Cardiac fibroblast (primary cell): Measurements from ENCODE around the gene NUDCD3.
A peak's percentile ranks its signal among the peaks of the same experiment; 100 is the strongest.

Experiments
- DNase-seq, 2 donors: peaks; one replicate each; pipeline versions ENCODE4 v3.0.0 to v3.0.0-alpha.2; 2010; ENCODE audit warnings: low read depth in 2 of 2
- H3K4me3 ChIP-seq, 2 donors: replicated peaks in 1 of 2; 1 replicate in 1 of 2; 2 replicates in 1 of 2; pipeline ENCODE4 v1.5.1; 2011; ENCODE audit warnings: low read depth in 2 of 2, low read length in 2 of 2, mild to moderate bottlenecking in 2 of 2, moderate library complexity in 1 of 2
- TF ChIP-seq, protein P1 (sequence below): IDR thresholded peaks from one replicate; pipeline ENCODE4 v1.5.1; 2011; ENCODE audit warnings: low read depth, mild to moderate bottlenecking, low read length, inconsistent platforms

The NUDCD3 gene

DNA sequence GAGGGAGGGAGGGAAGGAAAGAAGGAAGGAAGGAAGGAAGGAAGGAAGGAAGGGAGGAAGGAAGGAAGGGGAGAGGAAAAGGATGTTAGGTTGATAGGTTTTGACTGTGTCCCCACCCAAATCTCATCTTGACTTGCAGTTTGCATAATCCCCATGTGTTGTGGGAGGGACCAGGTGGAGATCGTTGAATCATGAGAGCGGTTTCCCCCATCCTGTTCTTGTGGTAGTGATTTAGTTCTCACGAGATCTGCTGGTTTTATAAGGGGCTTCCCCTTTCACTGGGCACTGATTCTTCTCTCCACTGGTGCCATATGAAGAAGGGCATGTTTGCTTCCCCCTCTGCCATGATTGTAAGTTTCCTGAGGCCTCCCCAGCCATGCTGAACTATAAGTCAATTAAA lies 15.1 kb upstream of the NUDCD3 start:
- TF ChIP-seq, protein P1, sequence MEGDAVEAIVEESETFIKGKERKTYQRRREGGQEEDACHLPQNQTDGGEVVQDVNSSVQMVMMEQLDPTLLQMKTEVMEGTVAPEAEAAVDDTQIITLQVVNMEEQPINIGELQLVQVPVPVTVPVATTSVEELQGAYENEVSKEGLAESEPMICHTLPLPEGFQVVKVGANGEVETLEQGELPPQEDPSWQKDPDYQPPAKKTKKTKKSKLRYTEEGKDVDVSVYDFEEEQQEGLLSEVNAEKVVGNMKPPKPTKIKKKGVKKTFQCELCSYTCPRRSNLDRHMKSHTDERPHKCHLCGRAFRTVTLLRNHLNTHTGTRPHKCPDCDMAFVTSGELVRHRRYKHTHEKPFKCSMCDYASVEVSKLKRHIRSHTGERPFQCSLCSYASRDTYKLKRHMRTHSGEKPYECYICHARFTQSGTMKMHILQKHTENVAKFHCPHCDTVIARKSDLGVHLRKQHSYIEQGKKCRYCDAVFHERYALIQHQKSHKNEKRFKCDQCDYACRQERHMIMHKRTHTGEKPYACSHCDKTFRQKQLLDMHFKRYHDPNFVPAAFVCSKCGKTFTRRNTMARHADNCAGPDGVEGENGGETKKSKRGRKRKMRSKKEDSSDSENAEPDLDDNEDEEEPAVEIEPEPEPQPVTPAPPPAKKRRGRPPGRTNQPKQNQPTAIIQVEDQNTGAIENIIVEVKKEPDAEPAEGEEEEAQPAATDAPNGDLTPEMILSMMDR, result no peak
- DNase-seq, result no peak
- H3K4me3 ChIP-seq, result no peak overlapping the region

DNA sequence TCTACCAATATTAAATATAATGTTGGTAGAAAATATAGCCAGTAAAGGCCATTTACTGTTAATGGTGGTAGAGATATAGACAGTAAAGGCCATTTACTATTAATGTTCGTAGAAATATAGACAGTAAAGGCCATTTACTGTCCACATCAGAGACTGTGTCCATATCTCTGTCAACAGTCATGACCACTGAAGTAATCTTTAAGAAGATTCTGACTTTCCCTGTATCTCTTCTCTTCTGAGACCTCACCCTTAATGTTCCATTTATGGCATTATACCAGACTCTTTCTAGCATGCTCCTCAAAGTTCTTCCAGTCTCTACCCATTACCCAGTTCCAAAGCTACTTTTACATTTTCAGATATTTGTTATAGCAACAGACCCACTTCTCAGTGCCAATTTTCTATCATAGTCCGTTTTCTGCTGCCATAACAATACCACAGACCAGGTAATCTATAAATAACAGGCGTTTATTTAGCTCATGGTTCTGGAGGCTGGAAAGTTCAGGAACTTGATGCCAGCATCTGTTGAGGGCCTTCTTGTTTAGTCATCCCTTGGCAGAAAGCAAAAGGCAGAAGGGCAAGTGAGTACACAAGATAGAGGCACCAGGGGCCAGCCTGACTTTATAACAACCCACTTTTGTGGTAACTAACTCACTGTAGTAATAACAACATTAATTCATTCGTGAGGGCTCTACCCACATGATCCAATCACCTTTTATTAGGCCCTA lies 7.9 kb upstream of the NUDCD3 start:
- TF ChIP-seq, protein P1, result no peak

DNA sequence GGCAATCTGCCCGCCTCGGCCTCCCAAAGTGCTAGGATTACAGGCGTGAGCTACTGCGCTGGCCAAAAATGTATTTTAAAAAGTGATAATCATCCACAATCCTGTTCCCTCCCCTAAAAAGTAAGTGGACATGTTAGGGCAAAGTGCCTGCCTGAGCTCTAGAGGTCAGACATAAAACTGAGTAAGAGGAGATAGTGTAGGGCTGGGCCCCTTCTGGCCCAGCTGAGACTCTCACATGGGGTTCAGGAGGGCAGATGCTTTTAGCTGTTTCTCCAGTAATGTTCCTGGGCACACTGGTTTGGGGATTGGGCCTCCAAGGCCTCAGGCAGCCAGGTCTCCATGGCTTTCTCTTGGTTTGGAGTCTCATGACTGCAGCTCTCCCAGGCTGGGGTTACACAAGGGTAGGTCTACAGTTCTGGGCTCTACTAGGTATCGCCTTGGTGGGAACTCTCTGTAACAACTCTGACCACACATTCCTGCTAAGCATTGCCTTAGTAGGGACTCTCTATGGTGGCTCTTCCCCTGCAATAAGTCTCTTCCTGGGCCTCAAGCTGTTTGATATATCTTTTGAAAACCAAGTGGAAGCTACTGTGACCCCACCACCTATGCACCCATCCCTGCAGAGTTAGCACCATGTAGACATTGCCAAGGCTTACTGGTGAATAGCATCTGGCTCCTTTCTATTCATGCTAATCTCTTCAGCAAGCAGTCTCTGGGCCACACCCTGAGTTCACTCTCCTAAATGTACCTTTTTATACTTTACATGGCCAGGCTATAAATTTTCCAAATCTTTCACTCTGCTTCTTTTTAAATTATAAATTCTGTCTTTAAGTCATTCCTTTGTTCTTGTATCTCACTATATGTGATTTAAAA lies 6.9 kb upstream of the NUDCD3 start:
- DNase-seq, result no peak
- TF ChIP-seq, protein P1, result no peak
- H3K4me3 ChIP-seq, result no peak overlapping the region

More for the DNA sequence above, 7.9 kb upstream of the NUDCD3 start:
- no peak overlapping the region for H3K4me3 ChIP-seq
- DNase-seq, result no peak

DNA sequence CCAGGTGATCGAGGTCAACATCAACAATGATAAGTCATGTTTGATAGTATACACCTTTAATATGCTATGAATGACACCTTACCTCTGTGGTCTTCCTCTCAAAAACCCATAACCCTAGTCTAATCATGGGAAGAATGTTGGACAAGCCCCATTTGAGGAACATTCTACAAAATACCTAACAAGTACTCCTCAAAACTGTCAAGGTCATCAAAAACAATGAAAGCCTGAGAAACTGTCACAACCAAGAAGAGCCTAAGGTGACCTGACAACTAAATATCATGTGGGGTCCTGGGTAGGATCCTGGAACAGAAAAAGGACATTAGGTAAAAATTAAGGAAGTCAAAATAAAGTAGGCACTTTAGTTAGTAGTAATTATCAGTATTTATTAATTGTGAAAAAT lies 5.9 kb upstream of the NUDCD3 start:
- no peak for DNase-seq
- H3K4me3 ChIP-seq, result no peak overlapping the region
- TF ChIP-seq, protein P1, result no peak

DNA sequence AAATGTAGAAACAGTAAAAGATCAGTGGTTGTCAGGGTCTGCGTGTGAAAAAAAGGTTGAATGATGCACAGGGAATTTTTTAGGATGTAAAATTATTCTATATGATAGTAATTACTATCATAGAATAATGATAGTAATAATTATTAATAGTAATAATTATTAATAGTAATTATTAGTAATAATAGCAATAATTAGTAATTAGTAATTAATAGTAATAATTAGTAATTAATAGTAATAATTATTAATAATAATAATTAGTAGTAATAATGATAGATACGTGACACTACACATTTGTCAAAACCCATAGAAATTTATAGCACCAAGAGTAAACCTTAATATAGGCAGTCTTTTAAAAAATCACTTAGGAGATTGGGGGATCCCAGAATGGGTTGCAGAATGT lies 4.5 kb upstream of the NUDCD3 start:
- no peak overlapping the region for H3K4me3 ChIP-seq
- TF ChIP-seq, protein P1, result no peak
- no peak for DNase-seq

DNA sequence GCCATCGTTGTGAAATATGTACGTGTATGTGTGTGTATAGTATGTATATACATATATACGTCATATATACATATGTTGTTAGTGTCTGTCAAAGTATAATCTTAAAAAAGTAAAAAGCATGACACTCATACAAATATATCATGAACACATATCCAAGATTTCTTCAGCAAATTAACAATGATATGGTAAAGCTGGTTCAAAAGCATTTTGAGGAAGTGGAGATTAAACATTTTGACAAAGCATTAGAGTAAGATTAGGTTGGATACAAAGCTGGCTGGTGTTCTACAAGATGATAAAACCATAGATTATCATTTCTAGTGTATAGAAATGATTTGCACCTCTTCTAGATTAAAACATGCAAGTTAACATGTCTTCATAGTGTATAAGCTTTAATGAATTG lies 771 bp upstream of the NUDCD3 start:
- DNase-seq, result no peak
- TF ChIP-seq, protein P1, result no peak
- H3K4me3 ChIP-seq, result peak overlapping the region; percentile 79 to 83
